ENCODE data around the gene PHF21B.

- TF ChIP-seq CTCF (IDR thresholded peaks at IDR 0.05): no peak
- no peak for TF ChIP-seq POLR2AphosphoS5 (IDR thresholded peaks at IDR 0.05)
Observed at GRCh38 chr22:44951510-44951816, 58.3 kb downstream of the PHF21B start.

All from esophagus muscularis mucosa (tissue), 3 donors.